Fibroblast of mammary gland (primary cell): ENCODE results near the gene RPS19BP1.

ENCODE experiments used
- DNase-seq: peaks from one replicate; pipeline ENCODE4 v3.0.0-alpha.2; 2010; ENCODE audit warnings: low read depth
- H3K4me3 ChIP-seq: 2 replicates; pipeline ENCODE4 v1.5.1; 2011; ENCODE audit warnings: low read depth, mild to moderate bottlenecking, low read length, moderate library complexity; ENCODE audit not compliant: control insufficient read depth
- TF ChIP-seq, protein P1 (sequence below): conservative IDR thresholded peaks from 2 replicates; pipeline ENCODE4 v1.5.1; 2011; ENCODE audit warnings: low read depth, low read length, inconsistent platforms; ENCODE audit not compliant: control insufficient read depth, insufficient read depth

Gene RPS19BP1

DNA sequence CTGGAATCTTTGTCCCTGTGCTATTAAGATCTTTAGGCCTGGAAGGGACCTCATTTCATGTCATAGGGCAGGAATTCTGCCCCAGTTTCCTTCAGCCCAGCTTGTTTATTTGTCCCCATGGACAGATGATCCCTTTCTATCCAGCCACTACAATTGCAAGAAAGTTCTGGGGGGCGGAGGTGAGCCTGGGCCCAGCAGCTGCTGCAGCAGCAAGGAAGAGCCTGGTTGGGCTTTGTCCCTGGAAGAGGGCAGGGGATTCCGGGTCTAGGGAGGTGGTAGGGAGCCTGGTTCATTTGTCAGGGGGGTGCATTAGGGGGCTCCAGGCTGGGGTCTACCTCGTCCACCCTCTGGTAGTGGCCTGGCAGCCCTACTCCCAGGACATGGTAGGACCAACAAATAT is 21.6 kb upstream of the RPS19BP1 start:
- no peak overlapping the region for H3K4me3 ChIP-seq
- DNase-seq: no peak
- TF ChIP-seq, protein P1, sequence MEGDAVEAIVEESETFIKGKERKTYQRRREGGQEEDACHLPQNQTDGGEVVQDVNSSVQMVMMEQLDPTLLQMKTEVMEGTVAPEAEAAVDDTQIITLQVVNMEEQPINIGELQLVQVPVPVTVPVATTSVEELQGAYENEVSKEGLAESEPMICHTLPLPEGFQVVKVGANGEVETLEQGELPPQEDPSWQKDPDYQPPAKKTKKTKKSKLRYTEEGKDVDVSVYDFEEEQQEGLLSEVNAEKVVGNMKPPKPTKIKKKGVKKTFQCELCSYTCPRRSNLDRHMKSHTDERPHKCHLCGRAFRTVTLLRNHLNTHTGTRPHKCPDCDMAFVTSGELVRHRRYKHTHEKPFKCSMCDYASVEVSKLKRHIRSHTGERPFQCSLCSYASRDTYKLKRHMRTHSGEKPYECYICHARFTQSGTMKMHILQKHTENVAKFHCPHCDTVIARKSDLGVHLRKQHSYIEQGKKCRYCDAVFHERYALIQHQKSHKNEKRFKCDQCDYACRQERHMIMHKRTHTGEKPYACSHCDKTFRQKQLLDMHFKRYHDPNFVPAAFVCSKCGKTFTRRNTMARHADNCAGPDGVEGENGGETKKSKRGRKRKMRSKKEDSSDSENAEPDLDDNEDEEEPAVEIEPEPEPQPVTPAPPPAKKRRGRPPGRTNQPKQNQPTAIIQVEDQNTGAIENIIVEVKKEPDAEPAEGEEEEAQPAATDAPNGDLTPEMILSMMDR: no peak

DNA sequence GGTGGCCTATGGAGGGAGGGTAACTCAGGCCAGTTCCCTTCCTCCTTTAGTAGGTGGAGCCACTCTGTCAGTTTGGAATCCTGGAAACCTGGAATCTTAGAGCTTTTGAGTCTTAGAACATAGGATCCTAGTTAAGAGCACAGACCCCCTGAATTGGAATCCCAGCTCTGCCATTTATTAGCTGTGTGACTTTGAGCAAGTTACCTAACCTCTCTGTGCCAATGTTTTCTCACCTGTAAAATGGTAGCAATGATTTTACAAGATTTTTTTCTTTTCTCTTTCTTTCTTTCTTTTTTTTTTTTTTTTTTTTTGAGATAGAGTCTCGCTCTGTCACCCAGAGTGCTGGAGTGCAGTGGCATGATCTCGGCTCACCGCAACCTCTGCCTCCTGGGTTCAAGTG is 20.9 kb upstream of the RPS19BP1 start:
- H3K4me3 ChIP-seq: no peak overlapping the region
- TF ChIP-seq, protein P1: no peak
- no peak for DNase-seq

DNA sequence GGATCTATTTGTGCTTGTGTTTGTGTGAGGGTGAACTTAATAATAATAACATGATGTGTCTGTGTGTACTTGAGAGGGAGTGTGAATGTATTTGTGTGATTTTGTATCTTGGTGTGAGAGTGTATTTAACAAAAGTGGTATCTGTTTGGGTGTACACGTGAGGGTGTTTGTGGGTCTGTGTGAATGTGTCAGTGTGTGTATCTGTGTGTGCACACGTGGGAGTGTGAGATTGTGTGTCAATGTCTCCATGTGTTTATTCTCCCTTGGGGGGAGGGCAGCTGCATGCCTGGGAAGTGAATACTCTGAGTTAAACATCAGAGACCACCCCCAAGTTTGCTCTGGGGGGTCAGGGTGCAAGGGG is 15.0 kb upstream of the RPS19BP1 start:
- TF ChIP-seq, protein P1: no peak
- no peak for DNase-seq
- H3K4me3 ChIP-seq: no peak overlapping the region

DNA sequence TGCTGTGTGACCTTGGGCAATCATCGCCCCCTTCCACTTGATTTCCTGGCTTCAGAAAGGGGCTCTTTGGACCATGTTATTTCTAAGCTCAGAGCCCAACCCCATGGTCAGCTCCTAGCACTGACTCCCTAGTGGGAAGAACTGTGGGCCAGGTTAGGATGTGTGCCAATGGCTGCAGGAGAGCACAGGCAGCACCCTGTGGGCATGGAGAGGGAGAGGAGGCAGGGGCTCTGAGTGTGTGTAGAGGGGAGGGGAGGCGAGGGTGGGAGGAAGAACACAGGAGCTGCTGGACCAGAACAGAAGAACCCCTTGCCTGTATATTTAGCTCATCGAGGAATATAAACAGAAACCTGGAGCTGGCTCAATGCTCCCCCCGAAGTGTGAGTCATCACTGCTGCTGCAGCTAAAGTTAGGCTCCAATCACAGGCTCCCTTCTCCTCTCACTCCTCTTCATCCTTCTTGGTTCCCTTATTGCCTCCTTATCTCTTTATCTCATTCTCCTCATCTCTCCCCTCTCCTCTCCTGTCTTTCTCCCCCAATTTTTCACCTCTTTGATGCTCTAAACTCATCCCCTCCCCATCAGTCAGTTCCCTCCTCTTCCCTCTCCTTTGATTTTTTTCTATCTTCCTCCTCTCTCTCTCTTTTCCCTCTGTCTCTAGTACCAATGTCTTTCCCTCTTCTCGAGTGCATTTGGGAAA is 14.5 kb upstream of the RPS19BP1 start:
- H3K4me3 ChIP-seq: no peak overlapping the region
- peak; percentile 39 for DNase-seq
- TF ChIP-seq, protein P1: no peak

DNA sequence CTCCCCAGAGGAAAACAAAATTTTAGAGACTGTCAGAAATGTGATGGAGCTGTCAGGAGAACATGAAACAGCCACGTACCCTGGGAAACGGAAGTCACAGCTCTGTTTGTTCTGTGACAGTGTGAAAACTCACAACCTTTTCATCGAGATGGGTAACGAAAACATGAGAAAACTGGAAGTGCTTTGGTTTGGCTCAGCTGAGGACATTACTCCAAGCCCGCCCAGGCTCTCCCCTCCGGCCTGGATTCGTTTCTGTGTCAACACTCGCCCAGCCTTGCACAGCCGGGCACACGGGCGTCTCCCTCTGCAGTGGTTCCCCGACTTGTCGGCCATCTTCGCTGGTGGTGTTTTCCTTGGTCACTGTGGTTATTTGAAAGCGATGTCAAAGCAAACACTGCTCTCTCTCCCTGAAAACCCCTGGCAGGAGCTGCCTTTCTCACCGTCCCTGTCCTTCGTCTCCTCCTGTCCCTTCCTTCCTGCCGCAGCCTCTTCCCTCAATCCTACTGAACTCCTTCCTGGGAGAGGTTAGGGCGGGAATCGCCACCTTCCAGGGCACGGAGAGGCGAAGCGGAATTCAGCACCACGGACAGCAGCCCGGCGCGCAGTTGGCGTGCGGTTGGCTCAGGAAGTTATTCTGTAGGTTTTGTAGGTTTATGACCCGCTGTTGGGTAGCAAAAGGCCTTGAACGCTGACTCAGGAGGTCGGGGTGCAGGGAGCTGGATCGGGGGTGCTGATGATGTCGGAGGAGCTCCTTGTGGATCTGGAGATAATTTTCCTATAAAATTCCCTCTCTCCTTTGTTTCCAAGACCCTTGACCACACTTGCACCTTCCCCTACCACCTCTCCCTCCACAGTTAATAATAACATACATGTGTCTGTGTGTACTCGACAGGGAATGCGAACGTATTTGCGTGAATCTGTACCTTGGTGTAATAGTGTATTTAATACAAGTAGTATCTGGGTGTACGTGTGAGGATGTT is 13.1 kb upstream of the RPS19BP1 start:
- H3K4me3 ChIP-seq: no peak overlapping the region
- DNase-seq: peak; percentile 31
- TF ChIP-seq, protein P1: no peak

DNA sequence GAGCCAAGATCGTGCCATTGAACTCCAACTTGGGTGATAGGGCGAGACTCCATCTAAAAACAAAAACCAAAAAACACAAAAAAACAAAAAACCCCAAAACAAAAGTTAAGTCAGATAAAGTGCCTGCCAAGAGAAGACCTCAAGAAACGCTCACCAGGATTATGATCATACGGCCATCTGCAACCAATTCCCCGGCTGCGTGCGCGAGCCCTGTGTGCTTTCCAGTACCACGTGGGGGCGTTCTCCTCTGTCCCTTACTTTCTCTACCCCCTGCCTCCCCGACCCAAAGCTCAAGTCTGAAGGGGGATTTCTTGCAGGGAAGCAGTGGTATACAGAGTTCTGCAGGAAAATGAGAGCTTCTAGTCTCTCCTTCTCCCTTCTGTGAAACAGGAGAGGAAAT is 10.5 kb upstream of the RPS19BP1 start:
- peak; percentile 48 for DNase-seq
- TF ChIP-seq, protein P1: peak; percentile 45

More for the DNA sequence above, 10.5 kb upstream of the RPS19BP1 start:
- H3K4me3 ChIP-seq: no peak overlapping the region
